Measurements from ENCODE around the gene IKBKE.

The IKBKE gene

GRCh38 chr1:206464456-206464964, 5.8 kb upstream of the IKBKE start:
- Histone ChIP-seq H3K9ac (ENCODE audit: low read length) (no peak overlapping the region), H3K9me3 (ENCODE audit: insufficient read depth, low read length) (no peaks in the 10 kb centered on the region), H3K4me2 (ENCODE audit: low read length) (no peak overlapping the region), H3K4me1 (ENCODE audit: low read length) (peaks cover 44% of the 10 kb centered on the region), H3K27ac (ENCODE audit: low read length) (no peak overlapping the region), H3K79me2 (ENCODE audit: low read length) (no peaks in the 10 kb centered on the region), H4K20me1 (ENCODE audit: insufficient read depth, low read length) (no peaks in the 10 kb centered on the region), H3K4me3 (ENCODE audit: low read length) (no peak overlapping the region), H3K36me3 (replicated peaks; ENCODE audit: low read depth, low read length) (peaks cover 15% of the 10 kb centered on the region), H2AFZ (ENCODE audit: low read depth, low read length) (no peak overlapping the region), H3K27me3 (ENCODE audit: low read depth, low read length) (no peaks in the 10 kb centered on the region)
- TF ChIP-seq EZH2phosphoT487 (IDR thresholded peaks at IDR 0.05; ENCODE audit: low read depth): no peak
- TF ChIP-seq CTCF (IDR thresholded peaks at IDR 0.05; ENCODE audit: low read depth, low read length): no peak

GRCh38 chr1:206465951-206466350, 4.3 kb upstream of the IKBKE start:
- H3K4me2 ChIP-seq (ENCODE audit: low read length): peak overlapping the region; percentile 68
- no peaks in the 10 kb centered on the region for H3K27me3 ChIP-seq (ENCODE audit: low read depth, low read length)
- H3K4me1 ChIP-seq (ENCODE audit: low read length): peaks cover 50% of the 10 kb centered on the region

GRCh38 chr1:206466840-206467649, 3.2 kb upstream of the IKBKE start:
- peaks cover 60% of the 10 kb centered on the region for H3K4me1 ChIP-seq (ENCODE audit: low read length)
- peak overlapping the region; percentile 9; the same call in 1 of the 2 replicates for H2AFZ ChIP-seq (ENCODE audit: low read depth, low read length)

More at GRCh38 chr1:206465951-206466350, 4.3 kb upstream of the IKBKE start:
- H3K27ac ChIP-seq (ENCODE audit: low read length): no peak overlapping the region
- H2AFZ ChIP-seq (ENCODE audit: low read depth, low read length): no peak overlapping the region
- H3K79me2 ChIP-seq (ENCODE audit: low read length): peaks cover 6% of the 10 kb centered on the region
- H3K9me3 ChIP-seq (ENCODE audit: insufficient read depth, low read length): no peaks in the 10 kb centered on the region
- no peak for TF ChIP-seq EZH2phosphoT487 (IDR thresholded peaks at IDR 0.05; ENCODE audit: low read depth)
- TF ChIP-seq CTCF (IDR thresholded peaks at IDR 0.05; ENCODE audit: low read depth, low read length): no peak
- H3K36me3 ChIP-seq (replicated peaks; ENCODE audit: low read depth, low read length): peaks cover 15% of the 10 kb centered on the region
- no peak overlapping the region for H3K9ac ChIP-seq (ENCODE audit: low read length)
- no peaks in the 10 kb centered on the region for H4K20me1 ChIP-seq (ENCODE audit: insufficient read depth, low read length)
- peak overlapping the region; percentile 32 for H3K4me3 ChIP-seq (ENCODE audit: low read length)

More at GRCh38 chr1:206466840-206467649, 3.2 kb upstream of the IKBKE start:
- H3K9ac ChIP-seq (ENCODE audit: low read length): no peak overlapping the region
- H4K20me1 ChIP-seq (ENCODE audit: insufficient read depth, low read length): no peaks in the 10 kb centered on the region
- H3K9me3 ChIP-seq (ENCODE audit: insufficient read depth, low read length): no peaks in the 10 kb centered on the region
- H3K79me2 ChIP-seq (ENCODE audit: low read length): peaks cover 17% of the 10 kb centered on the region
- peaks cover 12% of the 10 kb centered on the region for H3K36me3 ChIP-seq (replicated peaks; ENCODE audit: low read depth, low read length)
- H3K4me3 ChIP-seq (ENCODE audit: low read length): no peak overlapping the region
- TF ChIP-seq EZH2phosphoT487 (IDR thresholded peaks at IDR 0.05; ENCODE audit: low read depth) (no peak), CTCF (IDR thresholded peaks at IDR 0.05; ENCODE audit: low read depth, low read length) (no peak)
- no peaks in the 10 kb centered on the region for H3K27me3 ChIP-seq (ENCODE audit: low read depth, low read length)
- no peak overlapping the region for H3K27ac ChIP-seq (ENCODE audit: low read length)
- H3K4me2 ChIP-seq (ENCODE audit: low read length): peak overlapping the region; percentile 68
